ENCODE results near the gene IL16.

- TF ChIP-seq CTCF (IDR thresholded peaks at IDR 0.05), result no peak
- TF ChIP-seq POLR2A (IDR thresholded peaks at IDR 0.05), result no peak
- no peak for TF ChIP-seq POLR2AphosphoS5 (IDR thresholded peaks at IDR 0.05)
Measured at GRCh38 chr15:81274255-81274654, 77.6 kb downstream of the IL16 start.

Data from breast epithelium (tissue), 3 donors.